DOHH2 (cell line): ENCODE data around the gene CRTC3.

Experiments
- H3F3A ChIP-seq: fragments of 200-600 bp; sonication (generic), shearing (Covaris generic); 2 replicates; pipeline ENCODE4 v1.6.0; 2016; ENCODE audit warnings: antibody characterized with exemption, mild to moderate bottlenecking; ENCODE audit not compliant: control insufficient read depth, insufficient read depth
- H3K27ac ChIP-seq: fragments of 200-600 bp; sonication (generic); 2 replicates; pipeline ENCODE4 v1.5.1; 2014; ENCODE audit warnings: low read depth, mild to moderate bottlenecking, low read length, moderate library complexity
- H3K27me3 ChIP-seq: fragments of 200-600 bp; sonication (generic); 2 replicates; pipeline ENCODE4 v1.6.1; 2014; ENCODE audit warnings: mild to moderate bottlenecking, low read length, mixed read lengths; ENCODE audit not compliant: control insufficient read depth
- H3K36me3 ChIP-seq: fragments of 200-600 bp; sonication (generic); 2 replicates; pipeline ENCODE4 v1.6.1; 2014; ENCODE audit warnings: mild to moderate bottlenecking, low read length, moderate library complexity, mixed read lengths; ENCODE audit not compliant: control insufficient read depth
- H3K4me1 ChIP-seq: fragments of 200-600 bp; sonication (generic); 2 replicates; pipeline ENCODE4 v1.6.1; 2014; ENCODE audit warnings: mild to moderate bottlenecking, low read length, mixed read lengths; ENCODE audit not compliant: control insufficient read depth
- H3K4me2 ChIP-seq: fragments of 200-600 bp; sonication (generic); 2 replicates; pipeline ENCODE4 v1.6.0; 2014; ENCODE audit warnings: mild to moderate bottlenecking, low read length, moderate library complexity
- H3K4me3 ChIP-seq: fragments of 200-600 bp; sonication (generic); 2 replicates; pipeline ENCODE4 v1.5.1; 2014; ENCODE audit warnings: mild to moderate bottlenecking, low read length, mixed read lengths
- H3K79me2 ChIP-seq: fragments of 200-600 bp; sonication (generic); 2 replicates; pipeline ENCODE4 v1.6.1; 2014; ENCODE audit warnings: mild to moderate bottlenecking, low read length, mixed read lengths; ENCODE audit not compliant: control insufficient read depth
- H3K9me2 ChIP-seq: fragments of 200-600 bp; sonication (generic); replicated peaks from 2 replicates; pipeline ENCODE4 v1.6.1; 2014; ENCODE audit warnings: mild to moderate bottlenecking, low read length, mixed read lengths; ENCODE audit not compliant: control insufficient read depth
- H3K9me3 ChIP-seq: fragments of 200-600 bp; sonication (generic); 2 replicates; pipeline ENCODE4 v1.6.1; 2014; ENCODE audit warnings: antibody characterized with exemption, low read length, mixed read lengths; ENCODE audit not compliant: control insufficient read depth, insufficient read depth
- H4K20me1 ChIP-seq: fragments of 200-600 bp; sonication (generic); 2 replicates; pipeline ENCODE4 v1.6.0; 2014; ENCODE audit warnings: low read depth, mild to moderate bottlenecking, antibody characterized with exemption, low read length, moderate library complexity; ENCODE audit not compliant: control insufficient read depth, insufficient read depth
- CTCF ChIP-seq: fragments of 200-600 bp; sonication (generic); IDR thresholded peaks from one replicate; pipeline ENCODE4 v1.5.1; 2014; ENCODE audit warnings: antibody characterized with exemption, mild to moderate bottlenecking, low read depth, low read length; ENCODE audit not compliant: poor library complexity, severe bottlenecking
- EZH2phosphoT487 ChIP-seq: fragments of 200-600 bp; sonication (generic); IDR thresholded peaks from 2 replicates; pipeline ENCODE4 v1.6.1; 2017; ENCODE audit warnings: borderline replicate concordance, mild to moderate bottlenecking, antibody characterized with exemption, low read length, moderate library complexity, mixed read lengths

The CRTC3 gene

DNA sequence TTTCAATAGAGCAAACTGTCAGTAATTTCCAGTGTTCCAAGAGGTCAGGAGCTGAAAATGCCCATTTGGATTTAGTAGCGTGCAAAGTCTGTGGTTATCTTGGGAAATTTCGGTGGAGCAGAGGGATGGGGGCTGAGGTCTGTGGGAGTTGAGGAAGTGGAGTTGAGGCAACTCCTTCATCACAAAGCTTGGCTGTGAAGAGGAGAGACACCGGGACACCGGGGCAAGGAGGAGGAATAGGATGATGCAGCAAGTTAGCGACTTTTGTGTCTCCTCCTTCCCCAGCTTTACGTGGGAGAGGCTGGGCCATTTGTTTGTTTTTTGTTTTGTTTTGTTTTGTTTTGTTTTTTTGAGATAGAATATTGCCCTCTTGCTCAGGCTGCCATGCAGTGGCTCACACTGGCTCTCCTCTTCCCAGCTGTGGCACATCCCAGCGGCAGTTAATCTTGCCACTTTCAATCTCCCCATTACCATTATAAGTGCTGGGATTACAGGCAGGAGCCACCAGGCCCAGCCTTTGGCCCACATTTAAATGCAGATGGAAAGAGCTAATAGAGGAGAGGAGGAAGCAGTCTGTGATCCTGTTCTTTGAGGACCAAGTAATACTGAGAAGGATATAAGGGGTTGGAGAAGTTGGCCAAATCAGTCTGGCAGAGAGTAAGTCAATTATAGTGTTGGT, 47.1 kb downstream of the CRTC3 start:
- Histone ChIP-seq H3K4me2 (no peak overlapping the region), H3K4me1 (peaks cover 3% of the 10 kb centered on the region; the same call in 1 of the 2 replicates), H3F3A (no peaks in the 10 kb centered on the region), H4K20me1 (no peaks in the 10 kb centered on the region; the same call in 1 of the 2 replicates), H3K27ac (no peak overlapping the region), H3K9me3 (no peaks in the 10 kb centered on the region), H3K27me3 (no peaks in the 10 kb centered on the region), H3K36me3 (no peaks in the 10 kb centered on the region), H3K4me3 (no peak overlapping the region), H3K9me2 (no peaks in the 10 kb centered on the region), H3K79me2 (peaks cover 5% of the 10 kb centered on the region; the same call in 1 of the 2 replicates)
- TF ChIP-seq CTCF (no peak), EZH2phosphoT487 (no peak)

- H3K4me3 ChIP-seq: no peak overlapping the region
- no peaks in the 10 kb centered on the region for H3K9me3 ChIP-seq
- H3K27ac ChIP-seq: no peak overlapping the region
- no peaks in the 10 kb centered on the region for H3K79me2 ChIP-seq
- TF ChIP-seq EZH2phosphoT487: no peak
- TF ChIP-seq CTCF: no peak
- no peaks in the 10 kb centered on the region for H4K20me1 ChIP-seq
- H3K4me1 ChIP-seq: peaks cover 3% of the 10 kb centered on the region; the same call in 1 of the 2 replicates
- no peaks in the 10 kb centered on the region for H3K27me3 ChIP-seq
- H3K36me3 ChIP-seq: no peaks in the 10 kb centered on the region
- no peaks in the 10 kb centered on the region for H3K9me2 ChIP-seq
- no peak overlapping the region for H3K4me2 ChIP-seq
- no peaks in the 10 kb centered on the region for H3F3A ChIP-seq
These were observed 49.5 kb downstream of the CRTC3 start for GRCh38 chr15:90579213-90579612.

DNA sequence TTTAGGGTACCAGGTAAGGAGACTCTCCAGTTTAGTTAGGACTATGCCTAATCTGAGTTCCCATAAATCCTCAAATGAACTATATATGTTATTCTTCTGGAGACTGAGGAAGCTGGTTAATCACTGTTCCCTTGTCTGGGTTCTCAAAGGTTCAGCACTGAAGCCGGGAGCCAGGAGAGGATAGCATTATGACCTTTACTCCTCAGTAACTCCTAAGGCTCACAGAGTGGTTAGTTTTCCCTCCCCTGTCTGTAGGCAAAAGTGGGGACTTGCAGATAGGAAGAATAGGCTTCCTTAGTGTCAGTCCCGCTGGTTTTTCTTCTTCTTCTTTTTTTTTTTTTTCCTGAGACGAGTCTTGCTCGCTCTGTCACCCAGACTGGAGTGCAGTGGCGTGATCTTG, 50.4 kb downstream of the CRTC3 start:
- peaks cover 3% of the 10 kb centered on the region; the same call in 1 of the 2 replicates for H3K4me1 ChIP-seq
- H3K4me2 ChIP-seq: no peak overlapping the region
- no peaks in the 10 kb centered on the region for H3K36me3 ChIP-seq
- no peaks in the 10 kb centered on the region for H4K20me1 ChIP-seq
- H3K9me3 ChIP-seq: no peaks in the 10 kb centered on the region
- no peak overlapping the region for H3K27ac ChIP-seq
- TF ChIP-seq EZH2phosphoT487: no peak
- no peak for TF ChIP-seq CTCF
- H3K27me3 ChIP-seq: no peaks in the 10 kb centered on the region
- H3K9me2 ChIP-seq: no peaks in the 10 kb centered on the region
- H3F3A ChIP-seq: no peaks in the 10 kb centered on the region
- no peaks in the 10 kb centered on the region for H3K79me2 ChIP-seq
- H3K4me3 ChIP-seq: no peak overlapping the region
